ENCODE measurements around the gene MYO1G.

DNA sequence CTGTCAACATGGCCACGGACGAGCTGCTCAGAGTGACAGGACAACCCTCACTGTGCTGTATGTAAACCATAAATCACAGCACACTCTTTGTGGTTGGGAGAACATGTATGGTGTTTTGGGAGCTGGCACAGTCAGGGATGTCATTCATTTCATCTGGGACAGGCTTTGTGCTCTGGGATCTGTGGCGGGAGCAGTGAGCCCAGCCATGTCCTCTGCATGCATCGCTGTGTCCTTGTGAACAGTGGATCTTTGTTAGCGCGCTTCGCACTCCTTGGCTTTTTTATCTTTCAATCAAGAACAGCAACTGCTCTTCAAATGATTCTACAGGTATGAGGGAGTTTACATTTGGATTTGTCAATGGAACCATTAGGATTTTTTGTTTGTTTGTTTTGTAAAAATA lies 28.3 kb upstream of the MYO1G start:
- TF ChIP-seq, protein P1, sequence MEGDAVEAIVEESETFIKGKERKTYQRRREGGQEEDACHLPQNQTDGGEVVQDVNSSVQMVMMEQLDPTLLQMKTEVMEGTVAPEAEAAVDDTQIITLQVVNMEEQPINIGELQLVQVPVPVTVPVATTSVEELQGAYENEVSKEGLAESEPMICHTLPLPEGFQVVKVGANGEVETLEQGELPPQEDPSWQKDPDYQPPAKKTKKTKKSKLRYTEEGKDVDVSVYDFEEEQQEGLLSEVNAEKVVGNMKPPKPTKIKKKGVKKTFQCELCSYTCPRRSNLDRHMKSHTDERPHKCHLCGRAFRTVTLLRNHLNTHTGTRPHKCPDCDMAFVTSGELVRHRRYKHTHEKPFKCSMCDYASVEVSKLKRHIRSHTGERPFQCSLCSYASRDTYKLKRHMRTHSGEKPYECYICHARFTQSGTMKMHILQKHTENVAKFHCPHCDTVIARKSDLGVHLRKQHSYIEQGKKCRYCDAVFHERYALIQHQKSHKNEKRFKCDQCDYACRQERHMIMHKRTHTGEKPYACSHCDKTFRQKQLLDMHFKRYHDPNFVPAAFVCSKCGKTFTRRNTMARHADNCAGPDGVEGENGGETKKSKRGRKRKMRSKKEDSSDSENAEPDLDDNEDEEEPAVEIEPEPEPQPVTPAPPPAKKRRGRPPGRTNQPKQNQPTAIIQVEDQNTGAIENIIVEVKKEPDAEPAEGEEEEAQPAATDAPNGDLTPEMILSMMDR (IDR thresholded peaks at IDR 0.05) = no peak
- TF ChIP-seq EZH2phosphoT487 (IDR thresholded peaks at IDR 0.05) (no peak), EZH2 (IDR thresholded peaks at IDR 0.05) (no peak)

Data from neural progenitor cell (in vitro differentiated cells).